Common myeloid progenitor, CD34-positive (primary cell): ENCODE results near the gene ADRB1.

Experiments used
- CTCF ChIA-PET: fragments of 350-600 bp; sonication (Branson Sonifier 250); formaldehyde crosslinking; loops from one replicate; lab custom pipeline; 2021; ENCODE audit warnings: antibody characterized with exemption; lab: Charles Lee
- POLR2A ChIA-PET: fragments of 350-600 bp; sonication (Branson Sonifier 250); formaldehyde crosslinking; loops from one replicate; lab custom pipeline; 2021; ENCODE audit warnings: antibody characterized with exemption; lab: Charles Lee
- DNase-seq, 3 donors: peaks; one replicate each; pipeline versions ENCODE4 v3.0.0 to v3.0.0-alpha.2; 2013
- H3K27ac ChIP-seq, 2 experiments: 1 replicate in 1 of 2; 2 replicates in 1 of 2; pipeline ENCODE4 v1.7.0; 2013; ENCODE audit warnings: inconsistent platforms in 2 of 2, low read length in 2 of 2, mild to moderate bottlenecking in 2 of 2, low read depth in 1 of 2, moderate library complexity in 1 of 2; ENCODE audit not compliant: severe bottlenecking in 2 of 2, insufficient read depth in 1 of 2, poor library complexity in 1 of 2
- H3K27me3 ChIP-seq, 5 experiments: replicated peaks in 2 of 5; 1 replicate in 3 of 5; 2 replicates in 2 of 5; pipeline versions ENCODE4 v1.6.1 to v1.7.0; 2013; ENCODE audit warnings: low read length in 4 of 5, mild to moderate bottlenecking in 2 of 5, moderate library complexity in 2 of 5, inconsistent platforms in 1 of 5; ENCODE audit not compliant: insufficient read depth in 5 of 5, control insufficient read depth in 4 of 5
- H3K36me3 ChIP-seq, 4 experiments: 1 replicate in 2 of 4; 2 replicates in 2 of 4; pipeline versions ENCODE4 v1.6.1 to v1.7.0; 2013; ENCODE audit warnings: low read length in 3 of 4, control low read depth in 1 of 4, mild to moderate bottlenecking in 1 of 4; ENCODE audit not compliant: control insufficient read depth in 4 of 4, insufficient read depth in 4 of 4
- H3K4me1 ChIP-seq, 4 experiments: 1 replicate in 3 of 4; 2 replicates in 1 of 4; pipeline versions ENCODE4 v1.6.1 to v1.7.1; 2013; ENCODE audit warnings: low read length in 3 of 4, mild to moderate bottlenecking in 3 of 4, control low read depth in 1 of 4, inconsistent platforms in 1 of 4, moderate library complexity in 1 of 4; ENCODE audit not compliant: control insufficient read depth in 4 of 4, insufficient read depth in 4 of 4; ENCODE audit errors: control extremely low read depth in 1 of 4
- H3K4me3 ChIP-seq, 7 experiments: 1 replicate in 4 of 7; 2 replicates in 3 of 7; pipeline versions ENCODE4 v1.5.1 to v1.7.0; 2013; ENCODE audit warnings: mild to moderate bottlenecking in 7 of 7, low read length in 6 of 7, moderate library complexity in 6 of 7, inconsistent platforms in 2 of 7, low read depth in 2 of 7, control low read depth in 1 of 7; ENCODE audit not compliant: insufficient read depth in 4 of 7, control insufficient read depth in 1 of 7; ENCODE audit errors: extremely low read depth in 1 of 7
- H3K9me3 ChIP-seq, 5 experiments: 1 replicate in 4 of 5; 2 replicates in 1 of 5; pipeline versions ENCODE4 v1.6.1 to v1.7.1; 2013; ENCODE audit warnings: low read length in 4 of 5, mild to moderate bottlenecking in 2 of 5, inconsistent platforms in 1 of 5, low read depth in 1 of 5, moderate library complexity in 1 of 5; ENCODE audit not compliant: control insufficient read depth in 4 of 5, insufficient read depth in 2 of 5; ENCODE audit errors: control extremely low read depth in 1 of 5
- WGBS: methylation state at CpG from one replicate; pipeline ENCODE4 v1.1.5; 2013; ENCODE audit not compliant: insufficient coverage; 5-methylcytosine and 5-hydroxymethylcytosine counted together

The ADRB1 gene

GRCh38 chr10:114073395-114074186, 29.9 kb downstream of the ADRB1 start:
- CTCF ChIA-PET: interaction anchor here (1.0 kb wide), 1 partner anchor 134 kb away, joined by 3 read pairs; no protein-coding TSS in a partner anchor
- POLR2A ChIA-PET: no interaction called here
- 38% methylated on average over 8 of the region's 14 CpGs for WGBS
- Histone ChIP-seq H3K4me1 (peaks cover 6 to 35% (median 18%) of the 10 kb centered on the region in 4 experiments), H3K27me3 (no peaks in the 10 kb centered on the region), H3K9me3 (peaks cover 0 to 2% (median 0%) of the 10 kb centered on the region in 5 experiments), H3K4me3 (no peak overlapping the region), H3K27ac (no peak overlapping the region), H3K36me3 (no peaks in the 10 kb centered on the region)
- peak; percentile 39 to 88 (median 83) for DNase-seq

GRCh38 chr10:114075093-114075492, 31.4 kb downstream of the ADRB1 start:
- Histone ChIP-seq H3K27ac (no peak overlapping the region), H3K4me3 (no peak overlapping the region), H3K27me3 (no peaks in the 10 kb centered on the region), H3K36me3 (no peaks in the 10 kb centered on the region), H3K4me1 (peaks cover 5 to 29% (median 18%) of the 10 kb centered on the region in 4 experiments), H3K9me3 (peaks cover 0 to 2% (median 0%) of the 10 kb centered on the region in 5 experiments)
- CTCF ChIA-PET: no interaction called here
- DNase-seq: no peak
- WGBS: 100% methylated on average over 2 of the region's 6 CpGs
- POLR2A ChIA-PET: no interaction called here

- no peak overlapping the region for H3K27ac ChIP-seq
- H3K9me3 ChIP-seq: peaks cover 0 to 2% (median 0%) of the 10 kb centered on the region in 5 experiments
- DNase-seq: no peak
Measured at GRCh38 chr10:114077347-114077746, 33.7 kb downstream of the ADRB1 start.

GRCh38 chr10:114077815-114078219, 34.2 kb downstream of the ADRB1 start:
- CTCF ChIA-PET: no interaction called here
- Histone ChIP-seq H3K9me3 (peaks cover 0 to 2% (median 0%) of the 10 kb centered on the region in 5 experiments), H3K27me3 (no peaks in the 10 kb centered on the region), H3K4me1 (peaks cover 3 to 15% (median 11%) of the 10 kb centered on the region in 4 experiments), H3K27ac (no peak overlapping the region), H3K4me3 (no peak overlapping the region), H3K36me3 (no peaks in the 10 kb centered on the region)
- POLR2A ChIA-PET: no interaction called here
- no peak for DNase-seq
- 99% methylated on average over 6 of the region's 9 CpGs for WGBS

More at GRCh38 chr10:114077347-114077746, 33.7 kb downstream of the ADRB1 start:
- Histone ChIP-seq H3K4me1 (peaks cover 3 to 15% (median 11%) of the 10 kb centered on the region in 4 experiments), H3K27me3 (no peaks in the 10 kb centered on the region), H3K4me3 (no peak overlapping the region), H3K36me3 (no peaks in the 10 kb centered on the region)
- ChIA-PET CTCF (no interaction called here), POLR2A (no interaction called here)
- WGBS: no CpG with 5 or more reads among the region's 1 CpG

GRCh38 chr10:114078346-114078745, 34.7 kb downstream of the ADRB1 start:
- no peaks in the 10 kb centered on the region for H3K36me3 ChIP-seq
- ChIA-PET POLR2A (no interaction called here), CTCF (interaction anchor here (1.2 kb wide), 1 partner anchor 279 kb away, joined by 3 read pairs; no protein-coding TSS in a partner anchor)
- no peak overlapping the region for H3K4me3 ChIP-seq
- no peak overlapping the region for H3K27ac ChIP-seq
- H3K9me3 ChIP-seq: peaks cover 0 to 2% (median 0%) of the 10 kb centered on the region in 5 experiments
- H3K27me3 ChIP-seq: no peaks in the 10 kb centered on the region
- 96% methylated on average over 3 of the region's 6 CpGs for WGBS
- peaks cover 2 to 14% (median 6%) of the 10 kb centered on the region in 4 experiments for H3K4me1 ChIP-seq
- DNase-seq: no peak

- ChIA-PET CTCF (interaction anchor here (1.2 kb wide), 1 partner anchor 280 kb away, joined by 3 read pairs; no protein-coding TSS in a partner anchor), POLR2A (no interaction called here)
- Histone ChIP-seq H3K27me3 (no peaks in the 10 kb centered on the region), H3K36me3 (no peaks in the 10 kb centered on the region), H3K4me1 (peaks cover 0 to 4% (median 1%) of the 10 kb centered on the region in 4 experiments), H3K9me3 (peaks cover 0 to 2% (median 0%) of the 10 kb centered on the region in 5 experiments), H3K4me3 (no peak overlapping the region), H3K27ac (no peak overlapping the region)
- DNase-seq: no peak
- 97% methylated on average over 3 of the region's 5 CpGs for WGBS
Measured at GRCh38 chr10:114079421-114079820, 35.8 kb downstream of the ADRB1 start.
